Measurements from ENCODE around the gene GDF2. TPM values are rescaled to one million over a fixed set of nuclear protein-coding genes. Genes with fewer than 3 reads are reported as not detected.

The GDF2 gene
- total and polyA plus RNA-seq, 3 donors from 2014 or later: 0.19 to 0.39 TPM; not detected in 1

DNA sequence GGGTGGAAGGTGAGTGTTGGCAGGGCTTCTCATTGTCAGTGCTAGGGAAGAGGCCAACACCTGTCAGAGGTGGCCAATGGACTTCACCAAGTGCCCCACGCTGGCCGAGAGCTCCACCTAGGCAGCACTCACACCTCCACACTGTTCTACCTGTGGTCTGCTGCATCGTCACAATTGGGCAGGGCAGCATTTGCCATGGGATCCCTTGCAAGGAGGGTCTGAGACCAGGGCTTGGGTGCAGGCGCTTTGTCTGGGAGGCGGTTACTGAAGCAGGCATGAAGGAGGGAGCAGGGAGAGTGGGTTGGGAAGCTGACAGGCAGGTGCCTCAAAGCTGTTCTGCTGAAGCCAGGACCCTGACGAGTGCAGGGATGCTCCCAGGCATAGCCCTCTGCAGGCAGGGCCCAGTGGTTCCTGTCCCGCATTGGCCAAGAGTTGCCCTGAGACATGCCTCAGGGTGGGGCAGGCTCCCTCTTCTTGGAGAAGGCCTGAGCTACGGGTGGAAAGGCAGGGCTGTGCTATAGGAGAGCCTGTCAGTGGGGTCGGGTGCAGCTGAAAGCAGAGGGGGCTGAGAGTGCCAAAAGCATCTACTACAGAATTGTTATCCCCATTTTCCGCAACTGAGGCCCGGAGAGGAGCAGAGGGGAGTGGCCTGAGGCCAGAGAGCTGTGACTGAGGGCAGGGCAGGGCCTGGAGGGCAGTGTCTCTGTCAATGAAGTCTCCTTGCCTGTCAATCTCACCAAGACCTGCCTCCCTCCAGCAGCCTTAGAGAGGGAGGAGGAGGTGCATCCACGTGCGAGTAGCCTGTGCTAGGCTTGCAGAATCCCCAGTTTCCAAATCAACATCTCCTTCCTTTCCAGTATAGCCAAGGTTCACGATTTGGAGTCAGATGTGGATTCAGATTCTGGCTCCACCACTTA, 29.9 kb downstream of the GDF2 start:
- 74 to 86% methylated on average over 12 to 14 of the region's 14 CpGs for WGBS, 2 donors

DNA sequence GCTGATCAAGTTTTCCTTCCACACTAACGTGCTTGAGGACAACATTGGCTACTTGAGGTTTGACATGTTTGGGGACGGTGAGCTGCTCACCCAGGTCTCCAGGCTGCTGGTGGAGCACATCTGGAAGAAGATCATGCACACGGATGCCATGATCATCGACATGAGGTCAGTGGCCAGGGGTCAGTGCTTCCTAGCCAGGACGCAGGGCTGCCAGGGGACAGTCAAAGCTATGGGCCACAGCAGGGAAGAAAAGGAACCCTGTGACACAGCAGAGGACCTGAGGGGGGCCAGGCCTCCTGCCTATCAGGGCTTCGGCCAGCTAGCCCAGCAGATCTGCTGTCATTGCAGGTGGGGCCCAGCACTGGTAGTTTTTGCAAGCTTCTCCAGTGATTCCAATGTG, 31.1 kb downstream of the GDF2 start:
- TF ChIP-seq POLR2A (IDR thresholded peaks at IDR 0.05): no peak
- TF ChIP-seq, protein P1, sequence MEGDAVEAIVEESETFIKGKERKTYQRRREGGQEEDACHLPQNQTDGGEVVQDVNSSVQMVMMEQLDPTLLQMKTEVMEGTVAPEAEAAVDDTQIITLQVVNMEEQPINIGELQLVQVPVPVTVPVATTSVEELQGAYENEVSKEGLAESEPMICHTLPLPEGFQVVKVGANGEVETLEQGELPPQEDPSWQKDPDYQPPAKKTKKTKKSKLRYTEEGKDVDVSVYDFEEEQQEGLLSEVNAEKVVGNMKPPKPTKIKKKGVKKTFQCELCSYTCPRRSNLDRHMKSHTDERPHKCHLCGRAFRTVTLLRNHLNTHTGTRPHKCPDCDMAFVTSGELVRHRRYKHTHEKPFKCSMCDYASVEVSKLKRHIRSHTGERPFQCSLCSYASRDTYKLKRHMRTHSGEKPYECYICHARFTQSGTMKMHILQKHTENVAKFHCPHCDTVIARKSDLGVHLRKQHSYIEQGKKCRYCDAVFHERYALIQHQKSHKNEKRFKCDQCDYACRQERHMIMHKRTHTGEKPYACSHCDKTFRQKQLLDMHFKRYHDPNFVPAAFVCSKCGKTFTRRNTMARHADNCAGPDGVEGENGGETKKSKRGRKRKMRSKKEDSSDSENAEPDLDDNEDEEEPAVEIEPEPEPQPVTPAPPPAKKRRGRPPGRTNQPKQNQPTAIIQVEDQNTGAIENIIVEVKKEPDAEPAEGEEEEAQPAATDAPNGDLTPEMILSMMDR (IDR thresholded peaks at IDR 0.05): no peak

More for the DNA sequence above, 29.9 kb downstream of the GDF2 start:
- Histone ChIP-seq H3K9me3 (no peaks in the 10 kb centered on the region), H3K27ac (no peak overlapping the region), H3K27me3 (no peaks in the 10 kb centered on the region), H3K4me1 (no peaks in the 10 kb centered on the region), H3K36me3 (ENCODE audit: low read depth, missing control alignments) (no peaks in the 10 kb centered on the region), H3K4me3 (no peak overlapping the region)
- intact Hi-C loops (cut with DNase I; ENCODE audit: low total_unique reads): no loop called here
- no peak for TF ChIP-seq POLR2A (IDR thresholded peaks at IDR 0.05)
- TF ChIP-seq, protein P1 (IDR thresholded peaks at IDR 0.05): no peak
- no peak for DNase-seq

DNA sequence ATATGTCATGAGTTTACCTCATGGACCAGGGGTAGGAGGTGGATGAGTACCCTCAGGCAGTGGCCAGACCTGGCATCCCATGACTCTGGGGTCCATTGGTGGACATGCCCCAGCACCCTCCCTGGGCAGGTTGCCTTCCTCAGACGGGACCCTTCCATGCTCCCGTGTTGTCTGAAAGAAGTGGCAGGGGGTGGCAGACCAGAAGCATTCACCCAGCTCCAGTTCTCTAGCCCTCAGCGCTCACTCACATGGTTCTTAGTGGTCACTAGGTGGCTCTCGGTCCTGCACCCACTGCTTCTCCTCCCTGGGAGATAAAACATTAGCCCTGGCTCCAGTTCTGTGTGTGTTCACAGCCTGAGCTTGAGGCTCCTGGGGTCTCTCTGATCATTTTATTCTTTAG, 31.9 kb downstream of the GDF2 start:
- H3K27me3 ChIP-seq: no peaks in the 10 kb centered on the region
- TF ChIP-seq, protein P1 (IDR thresholded peaks at IDR 0.05): no peak
- no peak for TF ChIP-seq POLR2A (IDR thresholded peaks at IDR 0.05)
- H3K9me3 ChIP-seq: no peaks in the 10 kb centered on the region
- intact Hi-C loops (cut with DNase I; ENCODE audit: low total_unique reads): no loop called here
- no peak overlapping the region for H3K4me3 ChIP-seq
- no peaks in the 10 kb centered on the region for H3K4me1 ChIP-seq
- no peak for DNase-seq
- no peak overlapping the region for H3K27ac ChIP-seq
- no peaks in the 10 kb centered on the region for H3K36me3 ChIP-seq (ENCODE audit: low read depth, missing control alignments)
- WGBS, 2 donors: 68 to 81% methylated on average over 4 of the region's 4 CpGs

More for the DNA sequence above, 31.1 kb downstream of the GDF2 start:
- Histone ChIP-seq H3K27me3 (no peaks in the 10 kb centered on the region), H3K4me1 (no peaks in the 10 kb centered on the region), H3K27ac (no peak overlapping the region), H3K9me3 (no peaks in the 10 kb centered on the region), H3K4me3 (no peak overlapping the region), H3K36me3 (ENCODE audit: low read depth, missing control alignments) (no peaks in the 10 kb centered on the region)
- 92 to 93% methylated on average over 6 of the region's 6 CpGs for WGBS, 2 donors
- no peak for DNase-seq
- intact Hi-C loops (cut with DNase I; ENCODE audit: low total_unique reads): no loop called here

DNA sequence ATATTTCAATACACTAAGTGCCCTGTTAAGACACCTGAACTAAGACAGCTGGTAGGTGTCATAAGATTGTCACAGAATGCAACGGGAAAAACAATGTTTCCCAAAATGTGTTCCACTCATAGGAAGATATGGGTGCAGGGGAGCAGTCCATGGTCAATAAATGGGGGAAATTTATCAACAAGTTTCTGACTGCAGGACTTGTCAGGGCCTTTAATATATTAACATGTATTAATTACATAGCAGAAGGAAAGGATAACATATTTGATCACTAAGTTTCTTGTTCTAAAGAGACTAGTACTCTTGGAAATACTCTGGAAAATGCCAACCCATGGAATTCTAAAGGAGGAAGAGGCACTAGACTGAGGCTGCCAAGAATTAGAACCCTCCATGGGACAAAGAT, 32.6 kb downstream of the GDF2 start:
- TF ChIP-seq, protein P1 (IDR thresholded peaks at IDR 0.05): no peak
- no peak for TF ChIP-seq POLR2A (IDR thresholded peaks at IDR 0.05)
- WGBS, 2 donors: 69 to 82% methylated on average over 1 of the region's 1 CpG
- no peaks in the 10 kb centered on the region for H3K36me3 ChIP-seq (ENCODE audit: low read depth, missing control alignments)
- H3K4me3 ChIP-seq: no peak overlapping the region
- no peaks in the 10 kb centered on the region for H3K4me1 ChIP-seq
- no peaks in the 10 kb centered on the region for H3K9me3 ChIP-seq
- H3K27me3 ChIP-seq: no peaks in the 10 kb centered on the region
- DNase-seq: no peak
- no peak overlapping the region for H3K27ac ChIP-seq
- intact Hi-C loops (cut with DNase I; ENCODE audit: low total_unique reads): no loop called here

Measured in testis (tissue), 3 donors.